ENCODE measurements around the gene KCNC1.

The KCNC1 gene

DNA sequence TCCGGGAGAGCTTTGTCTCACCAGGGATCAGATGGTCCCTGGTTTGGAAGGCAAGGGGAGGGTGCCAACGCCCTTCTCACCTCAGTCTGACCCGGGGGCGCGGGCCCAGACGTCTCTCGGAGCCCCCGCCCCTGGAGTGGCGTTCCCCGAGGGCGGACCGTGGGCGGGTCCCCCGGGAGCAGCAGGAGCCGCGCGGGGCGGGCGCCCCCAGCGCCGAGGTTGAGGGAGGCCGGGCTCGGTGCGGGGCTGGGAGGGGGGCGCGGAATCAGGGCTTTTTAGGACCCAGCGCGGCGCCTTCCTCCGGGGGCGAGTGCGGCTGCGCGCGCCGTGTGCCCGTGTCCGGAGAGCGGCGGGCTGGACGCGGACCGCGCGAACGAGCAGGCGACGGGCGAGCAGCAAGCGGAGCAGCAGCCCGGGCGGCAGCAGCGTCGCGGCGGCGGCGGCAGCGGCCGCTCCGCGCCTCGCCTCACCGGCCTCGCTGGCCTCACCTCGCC is at the start of gene KCNC1:
KCNC1 (plus strand) TSS at position 364 of the 494 bp plus-strand sequence. CDS start 1,222 bp downstream, outside the sequence.
- H3K9ac ChIP-seq (ENCODE audit: low read length in 5 of 5), result no peak within 1 kb of the TSS
- peaks cover 38 to 69% (median 59%) of the 10 kb centered on the region in 5 donors for H3K27me3 ChIP-seq (ENCODE audit: control insufficient read depth in 5 of 5, insufficient read depth in 4 of 5, low read length in 5 of 5)
- no peak within 1 kb of the TSS for H3K27ac ChIP-seq (ENCODE audit: low read depth, low read length)
- peaks cover 1 to 20% (median 11%) of the 10 kb centered on the region in 5 donors for H3K4me1 ChIP-seq (ENCODE audit: control insufficient read depth in 5 of 5, insufficient read depth in 5 of 5, low read length in 5 of 5)
- H3K9me3 ChIP-seq (ENCODE audit: control insufficient read depth in 5 of 5, low read length in 5 of 5), result peaks cover 0 to under 1% (median 0%) of the 10 kb centered on the region in 5 donors
- no peaks in the 10 kb centered on the region for H3K36me3 ChIP-seq (ENCODE audit: control insufficient read depth in 5 of 5, insufficient read depth in 5 of 5, low read length in 5 of 5)
- peak within 1 kb of the TSS; percentile 2 to 58 (median 26) for H3K4me3 ChIP-seq (ENCODE audit: low read depth in 1 of 5, low read length in 5 of 5)

DNA sequence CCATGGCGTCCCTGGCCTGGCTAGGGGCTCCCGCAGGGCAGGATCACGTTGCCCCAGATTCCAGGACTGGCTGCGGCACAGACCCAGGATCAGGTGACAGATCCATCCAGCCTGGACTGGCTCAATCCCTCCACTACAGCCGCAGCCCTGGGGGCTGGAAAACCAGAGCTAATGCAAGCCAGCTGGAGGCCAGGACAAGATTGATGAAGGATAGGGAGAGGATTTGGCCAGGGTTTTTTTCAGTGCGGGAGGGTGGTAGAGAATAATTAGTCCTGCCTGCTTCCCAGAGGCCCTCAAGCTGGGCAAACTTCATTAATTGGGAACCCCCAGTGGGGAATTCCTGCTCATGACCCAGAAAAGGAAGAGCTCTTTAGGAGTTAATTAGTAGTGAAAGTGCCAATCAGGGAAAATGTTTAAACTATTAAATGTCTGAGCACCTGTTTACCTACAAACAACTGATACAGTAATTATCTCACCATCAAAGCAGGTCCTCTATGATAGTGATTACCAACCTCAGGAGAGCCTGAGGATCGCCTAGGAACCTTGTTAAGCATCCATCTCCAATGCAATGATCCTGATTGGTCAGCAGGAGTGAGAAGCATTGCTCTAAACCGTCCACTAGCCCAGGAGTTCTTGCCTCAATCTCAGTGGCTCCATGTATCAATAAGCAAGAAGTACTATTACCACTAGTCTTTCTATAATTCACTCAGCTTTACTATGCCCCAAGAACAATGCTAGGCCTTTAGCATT is 48.2 kb upstream of the KCNC1 start:
- Histone ChIP-seq H3K36me3 (ENCODE audit: control insufficient read depth in 5 of 5, insufficient read depth in 5 of 5, low read length in 5 of 5) (no peaks in the 10 kb centered on the region), H3K4me3 (ENCODE audit: low read depth in 1 of 5, low read length in 5 of 5) (no peak overlapping the region), H3K4me1 (ENCODE audit: control insufficient read depth in 5 of 5, insufficient read depth in 5 of 5, low read length in 5 of 5) (no peaks in the 10 kb centered on the region), H3K9me3 (ENCODE audit: control insufficient read depth in 5 of 5, low read length in 5 of 5) (no peaks in the 10 kb centered on the region), H3K27me3 (ENCODE audit: control insufficient read depth in 5 of 5, insufficient read depth in 4 of 5, low read length in 5 of 5) (peaks cover 3 to 16% (median 9%) of the 10 kb centered on the region in 5 donors), H3K9ac (ENCODE audit: low read length in 5 of 5) (no peak overlapping the region), H3K27ac (ENCODE audit: low read depth, low read length) (no peak overlapping the region)

DNA sequence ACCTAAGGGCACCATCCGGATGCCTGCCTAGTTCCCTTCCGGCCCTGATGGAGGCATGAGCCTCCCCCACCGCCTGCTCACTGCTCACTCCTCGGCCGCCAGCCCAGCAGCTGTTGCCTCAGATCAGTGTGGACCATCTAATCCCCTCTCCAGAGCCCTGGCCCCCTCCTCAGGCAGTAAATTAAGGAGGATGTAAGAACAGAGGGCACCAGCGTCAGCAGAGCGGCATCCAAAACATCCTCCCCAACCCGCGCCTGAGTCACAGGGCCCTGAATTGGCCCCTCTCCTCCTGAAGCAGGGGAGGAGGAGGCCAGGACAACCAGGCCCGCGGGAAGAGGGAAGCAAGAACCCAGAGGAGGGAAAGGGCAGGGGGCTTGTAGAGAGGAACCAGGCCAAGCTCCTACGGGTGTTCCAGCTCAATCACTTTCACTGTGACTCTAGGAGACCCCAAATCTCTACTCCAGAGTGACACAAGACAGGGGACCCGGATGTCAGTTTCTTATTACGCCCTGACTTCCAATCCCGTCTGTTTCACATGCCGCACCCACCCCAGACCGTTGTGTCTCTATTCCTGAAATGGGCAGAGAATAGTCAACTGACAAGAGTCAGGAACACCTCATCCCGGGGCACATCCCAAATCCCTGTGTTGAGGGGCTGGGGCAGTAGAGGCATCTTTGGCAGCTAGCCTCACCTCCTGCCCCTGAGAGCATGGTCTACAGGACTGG is 46.5 kb upstream of the KCNC1 start:
- H3K4me1 ChIP-seq (ENCODE audit: control insufficient read depth in 5 of 5, insufficient read depth in 5 of 5, low read length in 5 of 5), result no peaks in the 10 kb centered on the region
- H3K27ac ChIP-seq (ENCODE audit: low read depth, low read length), result no peak overlapping the region
- peaks cover 5 to 19% (median 16%) of the 10 kb centered on the region in 5 donors for H3K27me3 ChIP-seq (ENCODE audit: control insufficient read depth in 5 of 5, insufficient read depth in 4 of 5, low read length in 5 of 5)
- H3K9me3 ChIP-seq (ENCODE audit: control insufficient read depth in 5 of 5, low read length in 5 of 5), result no peaks in the 10 kb centered on the region
- H3K4me3 ChIP-seq (ENCODE audit: low read depth in 1 of 5, low read length in 5 of 5), result no peak overlapping the region
- no peak overlapping the region for H3K9ac ChIP-seq (ENCODE audit: low read length in 5 of 5)
- no peaks in the 10 kb centered on the region for H3K36me3 ChIP-seq (ENCODE audit: control insufficient read depth in 5 of 5, insufficient read depth in 5 of 5, low read length in 5 of 5)

- Histone ChIP-seq H3K27me3 (ENCODE audit: control insufficient read depth in 5 of 5, insufficient read depth in 4 of 5, low read length in 5 of 5) (peaks cover 12 to 34% (median 29%) of the 10 kb centered on the region in 5 donors), H3K27ac (ENCODE audit: low read depth, low read length) (no peak overlapping the region)
These were observed 43.0 kb upstream of the KCNC1 start for GRCh38 chr11:17691550-17691949.

GRCh38 chr11:17691976-17692375 is 42.6 kb upstream of the KCNC1 start:
- Histone ChIP-seq H3K27me3 (ENCODE audit: control insufficient read depth in 5 of 5, insufficient read depth in 4 of 5, low read length in 5 of 5) (peaks cover 12 to 37% (median 29%) of the 10 kb centered on the region in 5 donors), H3K4me1 (ENCODE audit: control insufficient read depth in 5 of 5, insufficient read depth in 5 of 5, low read length in 5 of 5) (no peaks in the 10 kb centered on the region), H3K9ac (ENCODE audit: low read length in 5 of 5) (no peak overlapping the region), H3K9me3 (ENCODE audit: control insufficient read depth in 5 of 5, low read length in 5 of 5) (no peaks in the 10 kb centered on the region), H3K27ac (ENCODE audit: low read depth, low read length) (no peak overlapping the region), H3K36me3 (ENCODE audit: control insufficient read depth in 5 of 5, insufficient read depth in 5 of 5, low read length in 5 of 5) (no peaks in the 10 kb centered on the region), H3K4me3 (ENCODE audit: low read depth in 1 of 5, low read length in 5 of 5) (no peak overlapping the region)

More at GRCh38 chr11:17691550-17691949, 43.0 kb upstream of the KCNC1 start:
- no peak overlapping the region for H3K4me3 ChIP-seq (ENCODE audit: low read depth in 1 of 5, low read length in 5 of 5)
- no peaks in the 10 kb centered on the region for H3K9me3 ChIP-seq (ENCODE audit: control insufficient read depth in 5 of 5, low read length in 5 of 5)
- no peaks in the 10 kb centered on the region for H3K4me1 ChIP-seq (ENCODE audit: control insufficient read depth in 5 of 5, insufficient read depth in 5 of 5, low read length in 5 of 5)
- no peak overlapping the region for H3K9ac ChIP-seq (ENCODE audit: low read length in 5 of 5)
- H3K36me3 ChIP-seq (ENCODE audit: control insufficient read depth in 5 of 5, insufficient read depth in 5 of 5, low read length in 5 of 5), result no peaks in the 10 kb centered on the region

- no peaks in the 10 kb centered on the region for H3K9me3 ChIP-seq (ENCODE audit: control insufficient read depth in 5 of 5, low read length in 5 of 5)
- no peaks in the 10 kb centered on the region for H3K4me1 ChIP-seq (ENCODE audit: control insufficient read depth in 5 of 5, insufficient read depth in 5 of 5, low read length in 5 of 5)
- H3K36me3 ChIP-seq (ENCODE audit: control insufficient read depth in 5 of 5, insufficient read depth in 5 of 5, low read length in 5 of 5), result no peaks in the 10 kb centered on the region
- no peak overlapping the region for H3K27ac ChIP-seq (ENCODE audit: low read depth, low read length)
- no peak overlapping the region for H3K9ac ChIP-seq (ENCODE audit: low read length in 5 of 5)
- H3K4me3 ChIP-seq (ENCODE audit: low read depth in 1 of 5, low read length in 5 of 5), result no peak overlapping the region
- peaks cover 12 to 36% (median 30%) of the 10 kb centered on the region in 5 donors for H3K27me3 ChIP-seq (ENCODE audit: control insufficient read depth in 5 of 5, insufficient read depth in 4 of 5, low read length in 5 of 5)
These were observed 41.6 kb upstream of the KCNC1 start for GRCh38 chr11:17692931-17693330.

- Histone ChIP-seq H3K36me3 (ENCODE audit: control insufficient read depth in 5 of 5, insufficient read depth in 5 of 5, low read length in 5 of 5) (no peaks in the 10 kb centered on the region), H3K9ac (ENCODE audit: low read length in 5 of 5) (no peak overlapping the region), H3K4me3 (ENCODE audit: low read depth in 1 of 5, low read length in 5 of 5) (no peak overlapping the region), H3K27ac (ENCODE audit: low read depth, low read length) (no peak overlapping the region), H3K9me3 (ENCODE audit: control insufficient read depth in 5 of 5, low read length in 5 of 5) (no peaks in the 10 kb centered on the region), H3K4me1 (ENCODE audit: control insufficient read depth in 5 of 5, insufficient read depth in 5 of 5, low read length in 5 of 5) (no peaks in the 10 kb centered on the region), H3K27me3 (ENCODE audit: control insufficient read depth in 5 of 5, insufficient read depth in 4 of 5, low read length in 5 of 5) (peaks cover 12 to 33% (median 28%) of the 10 kb centered on the region in 5 donors)
These were observed 41.0 kb upstream of the KCNC1 start for GRCh38 chr11:17693531-17693930.

GRCh38 chr11:17694494-17695110 is 40.0 kb upstream of the KCNC1 start:
- no peak overlapping the region for H3K9ac ChIP-seq (ENCODE audit: low read length in 5 of 5)
- no peak overlapping the region for H3K4me3 ChIP-seq (ENCODE audit: low read depth in 1 of 5, low read length in 5 of 5)
- H3K27ac ChIP-seq (ENCODE audit: low read depth, low read length), result no peak overlapping the region
- no peaks in the 10 kb centered on the region for H3K36me3 ChIP-seq (ENCODE audit: control insufficient read depth in 5 of 5, insufficient read depth in 5 of 5, low read length in 5 of 5)
- H3K27me3 ChIP-seq (ENCODE audit: control insufficient read depth in 5 of 5, insufficient read depth in 4 of 5, low read length in 5 of 5), result peaks cover 12 to 33% (median 28%) of the 10 kb centered on the region in 5 donors
- H3K9me3 ChIP-seq (ENCODE audit: control insufficient read depth in 5 of 5, low read length in 5 of 5), result no peaks in the 10 kb centered on the region
- no peaks in the 10 kb centered on the region for H3K4me1 ChIP-seq (ENCODE audit: control insufficient read depth in 5 of 5, insufficient read depth in 5 of 5, low read length in 5 of 5)

DNA sequence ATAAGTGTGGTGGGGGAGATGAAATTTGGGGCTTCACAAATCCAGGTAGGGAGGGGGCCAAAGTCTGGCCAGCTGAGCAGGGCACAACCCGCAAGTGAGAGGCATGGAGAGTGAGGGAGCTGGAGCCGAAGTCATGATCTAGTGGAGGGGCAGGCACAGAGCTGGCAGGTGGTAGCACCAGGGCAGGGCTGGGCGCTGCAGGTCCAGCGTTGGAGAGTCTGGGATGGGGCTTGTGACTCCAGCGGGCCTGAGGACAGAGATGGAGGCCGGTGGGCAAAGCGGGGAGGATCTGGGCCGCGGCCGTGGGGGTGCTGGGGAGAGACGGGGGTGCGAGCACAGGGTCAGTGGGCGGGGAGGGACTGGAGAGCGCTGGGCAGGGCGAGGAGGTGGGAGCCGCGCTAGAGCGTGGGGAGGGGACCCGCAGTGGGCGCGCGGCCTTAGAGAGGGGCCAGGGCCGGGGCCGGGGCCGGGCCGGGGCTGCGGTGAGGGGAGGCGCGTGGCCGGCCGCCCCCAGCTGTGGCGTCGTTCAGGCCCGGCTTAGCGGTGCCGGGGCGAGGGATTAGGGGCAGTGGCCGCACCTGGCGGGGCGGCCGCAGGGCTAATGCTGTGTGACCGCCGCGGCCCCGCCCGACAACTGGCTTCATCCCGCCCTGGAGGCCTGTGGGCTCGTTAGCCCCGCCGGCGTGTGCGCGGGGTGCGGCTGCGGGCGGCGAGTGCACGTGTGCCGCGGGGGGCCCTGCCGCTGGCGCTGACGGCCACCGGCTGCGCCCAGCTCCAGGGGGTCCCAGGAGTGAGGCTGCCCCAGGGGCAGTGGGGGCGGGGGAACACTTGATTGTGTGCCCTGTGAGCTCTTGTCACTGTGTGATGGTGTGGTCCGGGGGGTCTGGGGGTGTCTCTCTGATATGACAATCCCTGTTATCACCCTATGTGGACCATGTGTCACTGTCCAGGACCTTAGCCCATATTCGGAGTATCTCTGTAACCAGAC is 38.8 kb upstream of the KCNC1 start:
- Histone ChIP-seq H3K27ac (ENCODE audit: low read depth, low read length) (no peak overlapping the region), H3K36me3 (ENCODE audit: control insufficient read depth in 5 of 5, insufficient read depth in 5 of 5, low read length in 5 of 5) (no peaks in the 10 kb centered on the region), H3K27me3 (ENCODE audit: control insufficient read depth in 5 of 5, insufficient read depth in 4 of 5, low read length in 5 of 5) (peaks cover 12 to 33% (median 28%) of the 10 kb centered on the region in 5 donors), H3K4me3 (ENCODE audit: low read depth in 1 of 5, low read length in 5 of 5) (no peak overlapping the region), H3K9ac (ENCODE audit: low read length in 5 of 5) (no peak overlapping the region), H3K9me3 (ENCODE audit: control insufficient read depth in 5 of 5, low read length in 5 of 5) (no peaks in the 10 kb centered on the region), H3K4me1 (ENCODE audit: control insufficient read depth in 5 of 5, insufficient read depth in 5 of 5, low read length in 5 of 5) (no peaks in the 10 kb centered on the region)
